OCI-LY7 (cell line): ENCODE results near the gene BOLA2B. TPM values are rescaled to one million over a fixed set of nuclear protein-coding genes. Genes with fewer than 3 reads are reported as not detected.
"Not testable (repeated sequence)": the region's sequence is repeated elsewhere in the genome, so short reads cannot be mapped to it uniquely, and the experiment has no call there.

Experiments
- BruUV-seq: library from RNA; stranded (reverse); fragments of 400-500 nt; replicated peaks from 2 replicates; lab custom pipeline; 2021; lab: Mats Ljungman, UMichigan
- CTCF ChIA-PET: fragments of 300-600 bp; sonication (Branson Sonifier 250); formaldehyde crosslinking; loops from one replicate; lab custom pipeline; 2022; ENCODE audit warnings: antibody characterized with exemption; ENCODE audit not compliant: unreplicated experiment; lab: Charles Lee
- POLR2A ChIA-PET: fragments of 300-600 bp; sonication (Branson Sonifier 250); formaldehyde crosslinking; loops from one replicate; lab custom pipeline; 2022; ENCODE audit warnings: antibody characterized with exemption; lab: Charles Lee
- DNase-seq: peaks from one replicate; pipeline ENCODE4 v3.0.0-alpha.2; 2015; ENCODE audit warnings: low spot score
- H2AFZ ChIP-seq: fragments of 200-600 bp; sonication (generic), shearing (Covaris generic); 2 replicates; pipeline ENCODE4 v1.6.1; 2014; ENCODE audit warnings: mild to moderate bottlenecking, antibody characterized with exemption, low read length, moderate library complexity
- H3K27ac ChIP-seq: fragments of 200-600 bp; sonication (generic); 2 replicates; pipeline ENCODE4 v1.5.1; 2014; ENCODE audit warnings: mixed run types, low read depth, mild to moderate bottlenecking, moderate library complexity, low read length, inconsistent platforms; ENCODE audit not compliant: poor library complexity, severe bottlenecking
- H3K36me3 ChIP-seq: fragments of 200-600 bp; sonication (generic); 2 replicates; pipeline ENCODE4 v1.6.1; 2014; ENCODE audit warnings: mild to moderate bottlenecking, antibody characterized with exemption, low read length, moderate library complexity, mixed read lengths; ENCODE audit not compliant: insufficient read depth
- H3K4me1 ChIP-seq: fragments of 200-600 bp; sonication (generic); 2 replicates; pipeline ENCODE4 v1.5.1; 2014; ENCODE audit warnings: mild to moderate bottlenecking, low read length; ENCODE audit not compliant: insufficient read depth, poor library complexity, severe bottlenecking
- H3K4me2 ChIP-seq: fragments of 200-600 bp; sonication (generic); 2 replicates; pipeline ENCODE4 v1.6.1; 2014; ENCODE audit warnings: mild to moderate bottlenecking, low read length
- H3K4me3 ChIP-seq: fragments of 200-600 bp; sonication (generic); 2 replicates; pipeline ENCODE4 v1.5.1; 2014; ENCODE audit warnings: mild to moderate bottlenecking, low read depth, low read length; ENCODE audit not compliant: poor library complexity, severe bottlenecking
- H3K79me2 ChIP-seq: fragments of 200-600 bp; sonication (generic); 2 replicates; pipeline ENCODE4 v1.6.1; 2016; ENCODE audit warnings: low read depth, mild to moderate bottlenecking, low read length, moderate library complexity, mixed read lengths; ENCODE audit not compliant: insufficient read depth
- H3K9me2 ChIP-seq: fragments of 200-600 bp; sonication (generic); 2 replicates; pipeline ENCODE4 v1.6.1; 2016; ENCODE audit warnings: mild to moderate bottlenecking, low read length, mixed read lengths; ENCODE audit not compliant: insufficient read depth
- H3K9me3 ChIP-seq: fragments of 200-600 bp; sonication (generic); 2 replicates; pipeline ENCODE4 v1.6.1; 2014; ENCODE audit warnings: mild to moderate bottlenecking, mixed run types, low read length, mixed read lengths
- H4K20me1 ChIP-seq: fragments of 200-600 bp; sonication (generic); 2 replicates; pipeline ENCODE4 v1.6.1; 2014; ENCODE audit warnings: mild to moderate bottlenecking, antibody characterized with exemption, low read length, moderate library complexity, mixed read lengths; ENCODE audit not compliant: insufficient read depth
- EZH2phosphoT487 ChIP-seq: fragments of 200-600 bp; sonication (generic); IDR thresholded peaks from 2 replicates; pipeline ENCODE4 v1.6.1; 2018; ENCODE audit warnings: low read depth, borderline replicate concordance, mild to moderate bottlenecking, mixed run types, antibody characterized with exemption, low read length, moderate library complexity, mixed read lengths
- intact Hi-C: fragments of 100-400 bp; cut with micrococcal nuclease; formaldehyde crosslinking; loops from one replicate; pipeline ENCODE4 v1.10.0; 2022; ENCODE audit not compliant: unreplicated experiment
- total RNA-seq, 2 experiments: library from RNA; depleted of rRNA in 1 of 2; stranded (reverse); fragments of >200 nt in 1 of 2; shearing (Covaris generic) in 1 of 2; gene quantifications; 2 replicates each; pipeline ENCODE4 v1.2.3, GENCODE V29; 2014 to 2022
- TF ChIP-seq, protein P1 (sequence below): fragments of 200-600 bp; sonication (generic); conservative IDR thresholded peaks from 2 replicates; pipeline ENCODE4 v1.5.1; 2014; ENCODE audit warnings: mild to moderate bottlenecking, antibody characterized with exemption, low read length, moderate library complexity, mixed read lengths

The BOLA2B gene
- total RNA-seq, 2 experiments from 2014 or later = 119 to 179 TPM

- TF ChIP-seq, protein P1, sequence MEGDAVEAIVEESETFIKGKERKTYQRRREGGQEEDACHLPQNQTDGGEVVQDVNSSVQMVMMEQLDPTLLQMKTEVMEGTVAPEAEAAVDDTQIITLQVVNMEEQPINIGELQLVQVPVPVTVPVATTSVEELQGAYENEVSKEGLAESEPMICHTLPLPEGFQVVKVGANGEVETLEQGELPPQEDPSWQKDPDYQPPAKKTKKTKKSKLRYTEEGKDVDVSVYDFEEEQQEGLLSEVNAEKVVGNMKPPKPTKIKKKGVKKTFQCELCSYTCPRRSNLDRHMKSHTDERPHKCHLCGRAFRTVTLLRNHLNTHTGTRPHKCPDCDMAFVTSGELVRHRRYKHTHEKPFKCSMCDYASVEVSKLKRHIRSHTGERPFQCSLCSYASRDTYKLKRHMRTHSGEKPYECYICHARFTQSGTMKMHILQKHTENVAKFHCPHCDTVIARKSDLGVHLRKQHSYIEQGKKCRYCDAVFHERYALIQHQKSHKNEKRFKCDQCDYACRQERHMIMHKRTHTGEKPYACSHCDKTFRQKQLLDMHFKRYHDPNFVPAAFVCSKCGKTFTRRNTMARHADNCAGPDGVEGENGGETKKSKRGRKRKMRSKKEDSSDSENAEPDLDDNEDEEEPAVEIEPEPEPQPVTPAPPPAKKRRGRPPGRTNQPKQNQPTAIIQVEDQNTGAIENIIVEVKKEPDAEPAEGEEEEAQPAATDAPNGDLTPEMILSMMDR = no peak
- TF ChIP-seq EZH2phosphoT487 = no peak
- peaks cover 20% of the 10 kb centered on the region for H3K4me1 ChIP-seq
- no peak overlapping the region for H2AFZ ChIP-seq
- ChIA-PET CTCF (interaction anchor here (0.6 kb wide), 1 partner anchor 537 kb away, joined by 3 read pairs; no protein-coding TSS in a partner anchor), POLR2A (interaction anchor here (1.2 kb wide), 1 partner anchor 88 kb away, joined by 9 read pairs; no protein-coding TSS in a partner anchor)
- no peak for DNase-seq
- no TSS peak for BruUV-seq
- H3K4me2 ChIP-seq = no peak overlapping the region
- no peak overlapping the region for H3K27ac ChIP-seq
- H3K9me3 ChIP-seq = no peaks in the 10 kb centered on the region
- H4K20me1 ChIP-seq = no peaks in the 10 kb centered on the region
- peaks cover 20% of the 10 kb centered on the region; the same call in 1 of the 2 replicates for H3K79me2 ChIP-seq
- intact Hi-C loops = no loop called here
- no peak overlapping the region for H3K4me3 ChIP-seq
- H3K36me3 ChIP-seq = peaks cover 17% of the 10 kb centered on the region
- no peaks in the 10 kb centered on the region for H3K9me2 ChIP-seq
Observed at GRCh38 chr16:30180741-30181140, 12.7 kb downstream of the BOLA2B start.

DNA sequence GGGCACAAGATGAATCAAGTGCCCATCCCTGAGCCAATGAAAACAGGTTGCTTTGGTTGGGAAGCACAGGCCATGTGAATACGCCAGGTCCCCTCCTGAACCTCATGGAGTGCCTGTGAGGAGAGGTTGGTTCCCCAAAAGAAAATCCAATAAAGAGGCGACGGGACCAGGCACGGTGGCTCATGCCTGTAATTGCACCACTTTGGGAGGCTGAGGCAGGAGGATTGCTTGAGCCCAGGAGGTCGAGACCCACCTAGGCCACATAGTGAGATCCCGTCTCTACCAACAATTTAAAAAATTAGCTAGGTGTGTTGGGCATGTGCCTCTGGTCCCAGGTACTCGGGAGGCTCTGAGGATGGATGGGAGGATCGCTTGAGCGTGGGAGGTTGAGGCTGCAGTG, 13.5 kb downstream of the BOLA2B start:
- intact Hi-C loops = no loop called here
- Histone ChIP-seq H3K9me2 (no peaks in the 10 kb centered on the region), H3K9me3 (no peaks in the 10 kb centered on the region), H3K4me3 (no peak overlapping the region), H3K27ac (no peak overlapping the region), H4K20me1 (no peaks in the 10 kb centered on the region), H3K79me2 (peaks cover 12% of the 10 kb centered on the region; the same call in 1 of the 2 replicates), H3K36me3 (peaks cover 9% of the 10 kb centered on the region), H3K4me2 (no peak overlapping the region), H2AFZ (no peak overlapping the region), H3K4me1 (peaks cover 12% of the 10 kb centered on the region)
- ChIA-PET POLR2A (interaction anchor here (1.2 kb wide), 1 partner anchor 88 kb away, joined by 9 read pairs; no protein-coding TSS in a partner anchor), CTCF (interaction anchor here (0.6 kb wide), 1 partner anchor 536 kb away, joined by 3 read pairs; no protein-coding TSS in a partner anchor)
- no peak for DNase-seq
- TF ChIP-seq, protein P1 = no peak
- no peak for TF ChIP-seq EZH2phosphoT487
- BruUV-seq = no TSS peak

DNA sequence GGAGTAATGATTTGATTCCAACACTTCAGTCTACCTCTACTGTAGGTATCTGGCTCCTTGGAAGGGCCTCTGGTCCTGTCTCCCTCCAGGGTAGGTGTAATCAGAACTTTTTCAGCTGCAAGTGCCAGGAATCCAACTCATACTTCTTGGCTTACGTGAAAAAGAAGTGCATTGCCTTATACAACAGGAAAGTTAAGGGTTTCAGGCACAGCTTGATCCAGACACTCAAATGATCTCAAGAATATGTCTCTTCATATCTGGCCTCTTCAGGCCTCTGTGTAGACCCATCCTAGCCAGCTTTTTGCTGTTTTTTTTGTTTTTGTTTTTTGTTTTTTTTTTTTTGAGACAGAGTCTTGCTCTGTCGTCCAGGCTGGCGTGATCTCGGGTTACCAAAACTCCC, 14.3 kb downstream of the BOLA2B start:
- H3K4me3 ChIP-seq = no peak overlapping the region
- no peaks in the 10 kb centered on the region for H3K9me2 ChIP-seq
- H3K4me2 ChIP-seq = no peak overlapping the region
- POLR2A ChIA-PET = interaction anchor here (0.5 kb wide), 1 partner anchor 111 kb away, joined by 4 read pairs; no protein-coding TSS in a partner anchor
- no peak overlapping the region for H3K27ac ChIP-seq
- H3K9me3 ChIP-seq = no peaks in the 10 kb centered on the region
- peaks cover 9% of the 10 kb centered on the region for H3K4me1 ChIP-seq
- DNase-seq = no peak
- no peak overlapping the region for H2AFZ ChIP-seq
- peaks cover 5% of the 10 kb centered on the region; the same call in 1 of the 2 replicates for H3K79me2 ChIP-seq
- intact Hi-C loops = no loop called here
- no peaks in the 10 kb centered on the region for H4K20me1 ChIP-seq
- H3K36me3 ChIP-seq = peaks cover 2% of the 10 kb centered on the region
- BruUV-seq = no TSS peak
- CTCF ChIA-PET = no interaction called here
- TF ChIP-seq, protein P1 = no peak
- no peak for TF ChIP-seq EZH2phosphoT487

GRCh38 chr16:30176876-30177275, 16.6 kb downstream of the BOLA2B start:
- H3K36me3 ChIP-seq, DNase-seq, H4K20me1 ChIP-seq, H3K79me2 ChIP-seq, intact Hi-C loops, H2AFZ ChIP-seq, H3K4me3 ChIP-seq, H3K9me3 ChIP-seq, BruUV-seq, H3K4me1 ChIP-seq, H3K27ac ChIP-seq, H3K4me2 ChIP-seq, H3K9me2 ChIP-seq: not testable (repeated sequence)
- ChIA-PET CTCF (interaction anchor here (0.7 kb wide), 1 partner anchor 199 kb away, joined by 3 read pairs; no protein-coding TSS in a partner anchor), POLR2A (interaction anchor here (0.6 to 0.7 kb wide), 2 partner anchors 190 to 253 kb away, joined by 3 to 4 read pairs; partner anchors contain the start of gene DCTPP1)
